ENCODE results near the gene CHTOP. TPM values are rescaled to one million over a fixed set of nuclear protein-coding genes. Genes with fewer than 3 reads are reported as not detected.

Gene CHTOP
- total RNA-seq, 2 donors from 2014 or later = 38.2 to 50.1 TPM

DNA sequence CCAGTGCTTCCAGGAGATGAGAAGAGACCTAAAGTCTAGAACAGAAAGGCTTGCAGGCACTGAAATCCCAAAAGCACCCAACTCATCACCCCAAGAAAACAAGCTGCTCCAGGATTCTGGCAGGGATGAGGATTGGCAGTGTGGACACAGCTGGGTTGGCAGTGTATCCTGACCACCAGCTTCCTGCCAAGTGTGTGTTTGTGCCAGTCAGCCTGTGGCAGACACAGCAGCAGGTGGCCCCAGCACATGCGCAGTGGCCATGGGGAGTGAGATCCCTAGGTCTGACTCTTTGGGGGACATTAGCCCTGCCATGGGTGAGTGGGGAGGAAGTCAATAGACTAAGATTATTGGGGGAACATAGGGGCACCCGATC is 16.0 kb downstream of the CHTOP start:
- Histone ChIP-seq H3K36me3 (peaks cover 17% of the 10 kb centered on the region), H3K4me1 (peaks cover 0 to 13% of the 10 kb centered on the region in 2 donors), H3K27ac (peak overlapping the region; percentile 4 to 40), H3K27me3 (no peaks in the 10 kb centered on the region), H3K9me3 (no peaks in the 10 kb centered on the region), H3K4me3 (no peak overlapping the region)
- no peak for TF ChIP-seq CTCF (IDR thresholded peaks at IDR 0.05)
- no peak for DNase-seq (ENCODE audit: low spot score)

DNA sequence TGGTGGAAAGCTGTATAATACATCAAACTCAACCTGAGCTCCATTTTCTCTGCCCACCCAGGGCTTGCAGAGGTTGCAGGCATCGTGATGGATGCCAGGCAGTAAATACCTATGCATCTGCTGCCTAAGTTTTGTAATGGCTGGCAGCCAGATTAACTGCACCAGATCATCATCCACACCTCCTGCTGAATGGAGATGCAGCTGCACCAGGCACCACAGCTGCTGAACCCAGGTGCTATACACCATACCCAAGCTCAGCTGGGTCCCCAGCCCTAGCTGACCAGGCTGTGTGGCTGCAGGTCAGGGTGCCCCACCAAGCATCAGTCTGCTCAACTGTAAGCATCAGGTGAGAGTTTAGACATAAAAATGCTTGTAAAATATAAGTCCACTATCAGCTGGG is 17.9 kb downstream of the CHTOP start:
- H3K36me3 ChIP-seq = no peaks in the 10 kb centered on the region
- peaks cover 0 to 12% of the 10 kb centered on the region in 2 donors for H3K4me1 ChIP-seq
- no peak overlapping the region for H3K4me3 ChIP-seq
- H3K9me3 ChIP-seq = no peaks in the 10 kb centered on the region
- H3K27me3 ChIP-seq = no peaks in the 10 kb centered on the region
- DNase-seq (ENCODE audit: low spot score) = no peak
- H3K27ac ChIP-seq = no peak overlapping the region
- TF ChIP-seq CTCF (IDR thresholded peaks at IDR 0.05) = no peak

- no peak overlapping the region for H3K4me3 ChIP-seq
- no peak for TF ChIP-seq CTCF (IDR thresholded peaks at IDR 0.05)
- no peaks in the 10 kb centered on the region for H3K9me3 ChIP-seq
- H3K27ac ChIP-seq = peak overlapping the region; percentile 11 to 59
- DNase-seq (ENCODE audit: low spot score) = no peak
- H3K36me3 ChIP-seq = no peaks in the 10 kb centered on the region
- peaks cover 0 to 12% of the 10 kb centered on the region in 2 donors for H3K4me1 ChIP-seq
- H3K27me3 ChIP-seq = no peaks in the 10 kb centered on the region
These were observed 19.1 kb downstream of the CHTOP start for GRCh38 chr1:153652805-153653500.

GRCh38 chr1:153655333-153655732 is 21.5 kb downstream of the CHTOP start:
- H3K36me3 ChIP-seq = no peaks in the 10 kb centered on the region
- no peak for DNase-seq (ENCODE audit: low spot score)
- no peak for TF ChIP-seq CTCF (IDR thresholded peaks at IDR 0.05)
- no peaks in the 10 kb centered on the region for H3K9me3 ChIP-seq
- peaks cover 0 to 13% of the 10 kb centered on the region in 2 donors for H3K4me1 ChIP-seq
- no peaks in the 10 kb centered on the region for H3K27me3 ChIP-seq
- no peak overlapping the region for H3K4me3 ChIP-seq
- no peak overlapping the region for H3K27ac ChIP-seq

- TF ChIP-seq CTCF (IDR thresholded peaks at IDR 0.05) = peak in 1 of 2 donors; percentile 53
- DNase-seq (ENCODE audit: low spot score) = peak; percentile 92
- H3K27me3 ChIP-seq = no peaks in the 10 kb centered on the region
- peaks cover 0 to 13% of the 10 kb centered on the region in 2 donors for H3K4me1 ChIP-seq
- H3K9me3 ChIP-seq = no peaks in the 10 kb centered on the region
- H3K4me3 ChIP-seq = peak within 1 kb of the TSS; percentile 72 to 78
- peaks cover 29% of the 10 kb centered on the region for H3K36me3 ChIP-seq
- H3K27ac ChIP-seq = peak within 1 kb of the TSS; percentile 97 to 98
These were observed 24.7 kb downstream of the CHTOP start, which contains the start of gene SNAPIN for GRCh38 chr1:153658400-153659174. TSS of gene SNAPIN (plus strand) at chr1:153658703. CDS start at chr1:153658744, 41 bp downstream.
